ENCODE data around the gene MIS12. TPM values are rescaled to one million over a fixed set of nuclear protein-coding genes. Genes with fewer than 3 reads are reported as not detected.

Gene MIS12
- polyA plus RNA-seq, 2 of the 4 experiments (the other 2 are of a cell fraction) = 26.6 to 38.2 TPM

DNA sequence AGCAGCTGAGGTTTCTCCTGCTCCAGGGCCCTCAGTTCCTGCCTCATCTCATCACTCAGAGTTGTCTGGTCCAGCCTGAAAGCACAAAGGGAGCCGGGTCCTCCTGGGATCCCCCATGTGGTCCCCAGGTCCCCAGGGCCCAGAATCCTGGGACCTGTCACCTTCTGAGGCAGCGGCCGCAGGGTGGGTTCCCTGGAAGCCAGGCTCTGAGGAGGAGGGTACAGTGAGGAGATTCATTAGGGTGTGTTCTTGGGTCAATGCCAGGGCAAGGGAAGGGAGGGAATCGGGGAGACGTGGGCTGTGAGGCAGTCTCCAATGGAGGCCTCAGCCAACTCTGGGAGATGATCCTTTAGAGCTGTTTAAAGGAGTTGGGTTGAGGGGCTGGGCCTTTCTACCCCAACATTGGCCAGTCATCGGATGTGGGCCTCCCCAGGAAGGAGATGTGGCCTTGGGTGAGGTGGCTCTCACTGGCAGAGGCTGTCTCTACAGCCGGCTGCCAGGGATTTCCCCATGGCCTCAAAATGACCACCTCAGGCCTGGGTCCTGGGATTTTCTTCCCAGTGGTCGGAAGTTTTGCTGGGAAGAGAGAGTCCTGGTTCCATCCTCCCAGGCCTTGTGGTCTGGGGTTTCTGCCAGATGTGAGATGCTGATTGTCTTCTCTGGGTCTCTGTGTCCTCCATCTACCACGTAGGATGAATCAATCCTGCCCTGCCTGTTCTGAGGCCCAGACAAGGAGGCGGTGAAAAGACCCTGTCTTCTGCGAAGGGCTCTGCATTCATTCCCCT is 50.7 kb downstream of the MIS12 start:
- no peak for DNase-seq (ENCODE audit: low read depth in 1 of 2, low spot score in 1 of 2)
- Histone ChIP-seq H3K27ac (no peak overlapping the region), H3K4me3 (no peak overlapping the region), H3K4me2 (no peak overlapping the region), H3K4me1 (no peaks in the 10 kb centered on the region), H3K9me3 (no peaks in the 10 kb centered on the region)
- 74% methylated on average over 11 of the region's 11 CpGs for WGBS (ENCODE audit: missing lambda C conversion rate)
- TF ChIP-seq JUN (IDR thresholded peaks at IDR 0.05) (no peak), MAFK (IDR thresholded peaks at IDR 0.05; ENCODE audit: partially characterized antibody) (no peak), CHD2 (IDR thresholded peaks at IDR 0.05; ENCODE audit: low read length, partially characterized antibody) (no peak), REST (IDR thresholded peaks at IDR 0.05) (no peak)
- TF ChIP-seq, protein P1, sequence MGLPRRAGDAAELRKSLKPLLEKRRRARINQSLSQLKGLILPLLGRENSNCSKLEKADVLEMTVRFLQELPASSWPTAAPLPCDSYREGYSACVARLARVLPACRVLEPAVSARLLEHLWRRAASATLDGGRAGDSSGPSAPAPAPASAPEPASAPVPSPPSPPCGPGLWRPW (IDR thresholded peaks at IDR 0.05) = no peak
- TF ChIP-seq, protein P2, sequence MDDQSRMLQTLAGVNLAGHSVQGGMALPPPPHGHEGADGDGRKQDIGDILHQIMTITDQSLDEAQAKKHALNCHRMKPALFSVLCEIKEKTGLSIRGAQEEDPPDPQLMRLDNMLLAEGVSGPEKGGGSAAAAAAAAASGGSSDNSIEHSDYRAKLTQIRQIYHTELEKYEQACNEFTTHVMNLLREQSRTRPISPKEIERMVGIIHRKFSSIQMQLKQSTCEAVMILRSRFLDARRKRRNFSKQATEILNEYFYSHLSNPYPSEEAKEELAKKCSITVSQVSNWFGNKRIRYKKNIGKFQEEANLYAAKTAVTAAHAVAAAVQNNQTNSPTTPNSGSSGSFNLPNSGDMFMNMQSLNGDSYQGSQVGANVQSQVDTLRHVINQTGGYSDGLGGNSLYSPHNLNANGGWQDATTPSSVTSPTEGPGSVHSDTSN (IDR thresholded peaks at IDR 0.05) = no peak
- ChIA-PET POLR2A (no interaction called here), CTCF (interaction anchor here (0.6 kb wide), 1 partner anchor 375 kb away, joined by 3 read pairs; no protein-coding TSS in a partner anchor)
- FAIRE-seq = no peak
- ATAC-seq = no peak

DNA sequence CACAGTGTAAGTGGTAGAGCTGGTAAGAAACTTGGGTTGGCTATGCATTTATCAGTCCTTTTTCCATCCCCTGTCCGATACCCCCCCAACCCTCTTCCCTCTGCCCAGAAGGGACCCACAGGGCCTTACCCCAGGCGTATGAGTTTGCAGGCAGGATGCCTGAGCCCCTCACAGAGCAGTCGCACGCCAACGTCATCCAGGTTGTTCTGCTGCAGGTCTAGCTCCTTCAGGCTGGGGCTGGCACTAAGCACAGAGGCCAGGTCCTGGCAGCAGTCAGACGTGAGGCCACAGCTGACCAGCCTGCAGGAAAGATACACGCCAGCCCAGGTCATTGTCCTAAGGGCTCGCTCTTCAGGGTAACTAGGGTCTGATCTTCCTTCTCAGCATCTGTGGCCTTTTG is 52.9 kb downstream of the MIS12 start:
- no peak overlapping the region for H3K4me2 ChIP-seq
- TF ChIP-seq HEYL (CRISPR knock-in tag; IDR thresholded peaks at IDR 0.05) = no peak
- no peak overlapping the region for H3K27ac ChIP-seq
- FAIRE-seq (no peak), DNase-seq (ENCODE audit: low read depth in 1 of 2, low spot score in 1 of 2) (no peak), ATAC-seq (no peak)
- ChIA-PET CTCF (interaction anchor here (1.0 kb wide), 2 partner anchors 19 to 883 kb away, joined by 3 read pairs; no protein-coding TSS in a partner anchor), POLR2A (no interaction called here)
- no peak overlapping the region for H3K4me3 ChIP-seq
- 87% methylated on average over 7 of the region's 8 CpGs for WGBS (ENCODE audit: missing lambda C conversion rate)
- H3K9me3 ChIP-seq = no peaks in the 10 kb centered on the region
- H3K4me1 ChIP-seq = no peaks in the 10 kb centered on the region

DNA sequence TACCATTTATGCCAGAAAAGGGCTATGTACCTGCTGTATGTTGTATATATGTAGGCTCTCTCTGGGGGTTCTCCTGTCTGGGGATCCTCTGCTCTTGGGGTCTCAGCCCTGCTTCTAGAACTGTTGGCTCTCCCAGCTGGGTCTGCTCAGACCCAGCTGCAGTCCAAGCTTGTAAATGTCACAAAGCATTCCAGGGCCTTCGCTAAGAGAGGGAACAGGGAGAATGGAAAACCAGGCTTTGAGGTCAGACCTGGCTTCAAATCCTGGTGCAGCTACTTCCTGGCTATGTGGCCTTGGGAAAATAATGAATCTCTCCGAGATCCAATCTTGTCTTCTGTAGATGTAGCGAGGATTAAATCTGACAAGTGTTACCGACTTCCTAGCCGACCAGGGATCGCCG is 54.0 kb downstream of the MIS12 start:
- H3K27ac ChIP-seq = no peak overlapping the region
- no peak overlapping the region for H3K4me3 ChIP-seq
- 63% methylated on average over 7 of the region's 7 CpGs for WGBS (ENCODE audit: missing lambda C conversion rate)
- no peak for DNase-seq (ENCODE audit: low read depth in 1 of 2, low spot score in 1 of 2)
- no peaks in the 10 kb centered on the region for H3K4me1 ChIP-seq
- no peak overlapping the region for H3K4me2 ChIP-seq
- no peak for FAIRE-seq
- POLR2A ChIA-PET = no interaction called here
- H3K9me3 ChIP-seq = no peaks in the 10 kb centered on the region
- CTCF ChIA-PET = interaction anchor here (0.6 kb wide), 1 partner anchor 48 kb away, joined by 5 read pairs; no protein-coding TSS in a partner anchor
- no peak for ATAC-seq
- TF ChIP-seq HMGXB4 (CRISPR knock-in tag; IDR thresholded peaks at IDR 0.05; ENCODE audit: borderline replicate concordance) (no peak), POLR2AphosphoS2 (conservative IDR thresholded peaks at IDR 0.05; ENCODE audit: low read length) (no peak), ZFP36 (IDR thresholded peaks at IDR 0.05; ENCODE audit: borderline replicate concordance, partially characterized antibody) (no peak), MAZ (IDR thresholded peaks at IDR 0.05; ENCODE audit: borderline replicate concordance, low read depth, low read length) (no peak), MYC (IDR thresholded peaks at IDR 0.05; ENCODE audit: borderline replicate concordance, low read length) (no peak), BCL3 (IDR thresholded peaks at IDR 0.05) (no peak), EHMT2 (IDR thresholded peaks at IDR 0.05; ENCODE audit: low read depth) (no peak), ESRRA (IDR thresholded peaks at IDR 0.05; ENCODE audit: borderline replicate concordance, low read length) (no peak), RNF2 (IDR thresholded peaks at IDR 0.05; ENCODE audit: borderline replicate concordance, low read depth) (no peak), TFCP2L1 (CRISPR knock-in tag; IDR thresholded peaks at IDR 0.05) (no peak), HOXB13 (CRISPR knock-in tag; IDR thresholded peaks at IDR 0.05; ENCODE audit: low read depth) (no peak), HOXB5 (CRISPR knock-in tag; IDR thresholded peaks at IDR 0.05) (no peak), REST (IDR thresholded peaks at IDR 0.05) (no peak), HEYL (CRISPR knock-in tag; IDR thresholded peaks at IDR 0.05) (no peak)

All from A549 (cell line).